Caki2 (cell line): ENCODE measurements around the gene TMPRSS12. TPM values are rescaled to one million over a fixed set of nuclear protein-coding genes. Genes with fewer than 3 reads are reported as not detected.
A peak's percentile ranks its signal among the peaks of the same experiment; 100 is the strongest.
"Not testable (repeated sequence)": the region's sequence is repeated elsewhere in the genome, so short reads cannot be mapped to it uniquely, and the experiment has no call there.

Experiments used
- DNase-seq: peaks from one replicate; pipeline ENCODE4 v3.0.0-alpha.2; 2015; ENCODE audit warnings: low read depth
- in situ Hi-C: cut with HindIII; loops from 2 replicates; pipeline ENCODE4 v1.10.0; 2016; ENCODE audit warnings: low sequenced_read_pairs, low pct_unique_long_range_greater_than_20kb, mixed read lengths
- total RNA-seq: library from RNA; depleted of rRNA; stranded (reverse); fragments of >200 nt; shearing (Covaris generic); gene quantifications from 2 replicates; pipeline ENCODE4 v1.2.3, GENCODE V29; 2014; ENCODE audit warnings: low replicate concordance

The TMPRSS12 gene
- total RNA-seq, 1 experiment from 2014 or later = not detected

DNA sequence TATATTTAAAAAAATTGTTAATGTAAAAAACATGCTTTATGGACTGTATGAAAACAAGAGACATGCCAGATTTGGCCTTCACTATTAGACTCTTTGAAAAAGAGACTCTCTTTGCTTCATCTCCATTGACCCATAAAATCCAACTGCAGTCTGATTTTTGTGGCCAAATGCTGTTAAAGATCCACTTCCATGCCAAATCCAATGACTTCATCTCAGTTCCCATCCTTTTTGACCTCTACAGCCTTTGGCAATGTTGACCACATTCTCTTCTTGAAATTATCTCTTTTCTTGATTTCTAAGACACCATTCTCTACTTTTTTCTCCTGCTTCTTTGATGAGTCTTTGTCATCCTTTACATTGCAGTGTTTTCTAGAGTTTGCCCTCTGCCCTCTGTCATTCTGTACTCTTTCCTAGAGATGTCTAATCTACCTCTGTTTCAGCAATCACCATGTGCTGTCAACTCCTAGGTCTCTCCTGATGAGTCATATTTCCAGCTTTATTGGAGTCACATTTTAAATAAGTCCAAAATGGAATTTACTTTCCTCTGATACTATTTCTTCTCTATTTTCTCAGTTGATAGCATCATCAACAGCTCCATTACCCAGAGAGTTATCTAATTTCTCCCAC lies 2.4 kb downstream of the TMPRSS12 start:
- no peak for DNase-seq
- in situ Hi-C loops = no loop called here

DNA sequence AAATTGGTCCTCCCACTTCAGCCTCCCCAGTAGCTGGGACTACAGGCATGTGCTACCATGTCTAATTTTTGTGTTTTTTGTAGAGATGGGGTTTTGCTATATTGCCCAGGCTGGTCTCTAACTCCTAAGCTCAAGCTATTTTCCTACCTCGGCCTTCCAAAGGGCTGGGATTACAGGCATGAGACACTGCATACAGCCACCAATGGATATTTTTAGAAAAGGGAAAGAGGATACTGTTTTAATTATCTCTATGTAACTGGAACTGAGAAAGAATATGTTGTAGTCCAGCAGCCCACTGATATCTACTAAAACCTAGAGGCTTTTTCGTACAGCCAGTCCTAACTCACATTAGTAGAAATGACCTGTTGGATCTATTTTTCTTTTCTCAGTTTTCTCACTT lies 6.2 kb downstream of the TMPRSS12 start:
- in situ Hi-C loops = no loop called here
- DNase-seq = no peak

GRCh38 chr12:50855218-50855617 lies 12.5 kb downstream of the TMPRSS12 start:
- DNase-seq, in situ Hi-C loops: not testable (repeated sequence)

DNA sequence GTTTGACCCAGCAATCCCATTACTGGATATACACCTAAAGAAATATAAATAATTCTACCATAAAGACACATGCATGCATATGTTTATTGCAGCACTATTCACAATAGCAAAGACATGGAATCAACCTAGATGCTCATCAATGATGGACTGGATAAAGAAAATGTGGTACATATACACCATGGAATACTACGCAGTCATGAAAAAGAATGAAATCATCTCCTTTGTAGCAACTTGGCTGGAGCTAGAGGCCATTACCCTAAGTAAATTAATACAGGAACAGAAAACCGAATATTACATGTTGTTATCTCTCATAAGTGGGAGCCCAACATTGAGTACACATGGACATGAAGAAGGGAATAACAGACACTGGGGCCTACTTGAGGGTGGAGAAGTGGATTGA lies 13.0 kb downstream of the TMPRSS12 start:
- in situ Hi-C loops, DNase-seq: not testable (repeated sequence)

- no peak for DNase-seq
- in situ Hi-C loops = no loop called here
These were observed 17.0 kb downstream of the TMPRSS12 start for GRCh38 chr12:50859621-50860310.

GRCh38 chr12:50862316-50862715 lies 19.6 kb downstream of the TMPRSS12 start:
- in situ Hi-C loops = no loop called here
- DNase-seq = peak; percentile 84

GRCh38 chr12:50865266-50865665 lies 22.5 kb downstream of the TMPRSS12 start:
- in situ Hi-C loops = no loop called here
- no peak for DNase-seq

DNA sequence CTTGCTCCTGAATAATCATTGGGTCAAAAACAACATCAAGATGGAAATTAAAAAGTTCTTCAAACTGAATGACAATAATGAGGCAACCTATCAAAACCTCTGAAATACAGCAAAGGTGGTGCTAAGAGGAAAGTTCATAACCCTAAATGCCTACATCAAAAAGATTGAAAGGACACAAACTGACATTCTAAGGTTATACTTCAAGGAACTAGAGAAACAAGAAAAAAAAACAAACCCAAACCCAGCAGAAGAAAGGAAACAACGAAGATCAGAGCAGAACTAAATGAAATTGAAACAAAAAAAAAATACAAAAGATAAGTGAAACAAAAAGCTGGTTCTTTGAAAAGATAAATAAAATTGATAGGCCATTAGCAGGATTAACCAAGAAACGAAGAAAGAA lies 26.2 kb downstream of the TMPRSS12 start:
- in situ Hi-C loops, DNase-seq: not testable (repeated sequence)

DNA sequence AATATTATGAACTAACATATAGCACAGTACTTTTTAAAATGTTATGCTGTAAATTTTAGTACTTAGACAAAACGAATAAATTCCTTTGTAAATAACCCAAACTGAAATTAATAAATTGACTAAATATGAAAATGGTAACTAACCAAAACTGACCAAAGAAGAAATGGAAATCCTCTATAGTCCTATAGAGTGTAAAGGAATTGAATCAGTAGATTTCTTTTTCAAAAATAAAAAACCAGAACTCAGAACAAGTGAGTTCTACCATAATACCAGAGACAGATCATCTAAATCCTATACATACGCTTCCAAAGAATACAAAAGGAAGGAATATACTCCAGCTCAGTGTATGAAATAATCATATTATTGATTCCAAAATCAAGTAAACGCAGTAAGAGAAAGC lies 39.8 kb downstream of the TMPRSS12 start:
- no peak for DNase-seq
- in situ Hi-C loops = no loop called here

- in situ Hi-C loops = no loop called here
- DNase-seq = no peak
These were observed 44.5 kb downstream of the TMPRSS12 start for GRCh38 chr12:50887191-50887590.

- DNase-seq = no peak
- in situ Hi-C loops = no loop called here
These were observed 45.9 kb downstream of the TMPRSS12 start for GRCh38 chr12:50888666-50889065.

GRCh38 chr12:50894241-50894640 lies 51.5 kb downstream of the TMPRSS12 start:
- no peak for DNase-seq
- in situ Hi-C loops = no loop called here

GRCh38 chr12:50901685-50902113 lies 59.0 kb downstream of the TMPRSS12 start:
- in situ Hi-C loops = no loop called here
- DNase-seq = no peak

- DNase-seq, in situ Hi-C loops: not testable (repeated sequence)
These were observed 65.8 kb downstream of the TMPRSS12 start for GRCh38 chr12:50908479-50908878.

DNA sequence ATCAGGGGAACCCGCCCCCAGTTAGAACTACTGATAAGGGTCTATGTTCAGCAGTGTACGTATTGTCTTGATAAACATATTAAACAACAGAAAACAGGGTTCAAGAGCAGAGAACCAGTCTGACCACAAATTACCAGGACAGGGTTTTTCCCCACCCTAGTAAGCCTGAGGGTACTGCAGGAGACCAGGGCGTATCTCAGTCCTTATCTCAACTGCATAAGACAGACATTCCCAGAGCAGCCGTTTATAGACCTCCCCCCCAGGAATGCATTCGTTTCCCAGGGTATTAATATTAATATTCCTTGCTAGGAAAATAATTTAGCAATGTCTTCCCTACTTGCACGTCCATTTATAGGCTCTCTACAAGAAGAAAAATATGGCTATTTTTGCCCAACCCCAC lies 69.6 kb downstream of the TMPRSS12 start:
- in situ Hi-C loops, DNase-seq: not testable (repeated sequence)

DNA sequence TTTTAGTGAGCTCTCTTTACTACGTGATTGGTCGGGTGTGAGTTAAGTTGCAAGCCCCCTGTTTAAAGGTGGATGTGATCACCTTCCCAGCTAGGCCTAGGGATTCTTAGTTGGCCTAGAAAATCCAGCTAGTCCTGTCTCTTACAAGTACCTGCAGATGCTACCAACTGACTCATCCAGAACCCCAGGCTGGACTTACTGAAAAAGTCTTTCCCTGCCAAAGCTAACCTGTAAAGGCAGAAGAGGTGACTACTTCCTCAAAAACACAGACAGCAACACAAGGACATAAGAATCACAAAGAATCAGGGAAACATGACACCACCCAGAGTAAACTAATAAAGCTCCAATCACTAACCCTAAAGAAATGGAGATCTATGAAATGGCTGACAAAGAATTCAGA lies 70.5 kb downstream of the TMPRSS12 start:
- in situ Hi-C loops = no loop called here
- DNase-seq = no peak

DNA sequence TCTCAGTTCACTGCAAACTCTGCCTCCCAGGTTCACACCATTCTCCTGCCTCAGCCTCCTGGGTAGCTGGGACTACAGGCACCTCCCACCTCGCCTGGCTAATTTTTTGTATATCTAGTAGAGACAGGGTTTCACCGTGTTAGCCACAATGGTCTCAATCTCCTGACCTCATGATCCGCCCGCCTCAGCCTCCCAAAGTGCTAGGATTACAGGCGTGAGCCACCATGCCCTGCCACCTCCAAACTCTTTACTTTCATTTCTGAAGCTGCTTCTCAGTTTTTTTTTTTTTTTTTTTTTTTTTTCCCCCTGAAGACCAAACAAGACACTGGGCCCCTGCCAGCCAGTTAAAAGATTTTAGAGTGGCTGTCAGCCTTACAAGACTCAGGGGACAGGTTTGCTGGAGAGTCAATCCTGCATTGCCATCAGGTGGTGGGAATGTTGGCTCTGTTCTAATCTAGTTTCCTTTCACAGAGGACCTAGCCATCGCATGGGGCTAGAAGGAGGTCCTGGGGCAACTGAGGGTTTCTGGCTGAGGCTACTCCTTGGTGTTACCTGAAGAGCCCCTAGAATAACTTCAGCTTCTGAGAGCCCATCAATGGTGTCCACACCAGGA lies 72.3 kb downstream of the TMPRSS12 start:
- in situ Hi-C loops = no loop called here
- DNase-seq = no peak

- no peak for DNase-seq
- in situ Hi-C loops = no loop called here
These were observed 73.6 kb downstream of the TMPRSS12 start for GRCh38 chr12:50916292-50916691.

GRCh38 chr12:50918584-50919316 lies 76.0 kb downstream of the TMPRSS12 start:
- no peak for DNase-seq

More at GRCh38 chr12:50918584-50919316, 76.0 kb downstream of the TMPRSS12 start:
- in situ Hi-C loops = no loop called here
